Neural progenitor cell (in vitro differentiated cells): Measurements from ENCODE around the gene CRYBG3. TPM values are rescaled to one million over a fixed set of nuclear protein-coding genes. Genes with fewer than 3 reads are reported as not detected.

Experiments
- DNase-seq: peaks from one replicate; pipeline ENCODE4 v3.0.0-alpha.2; 2016; ENCODE audit warnings: low spot score
- H2AFZ ChIP-seq: fragments of 200-600 bp; sonication (generic); replicated peaks from 2 replicates; pipeline ENCODE4 v1.6.1; 2016; ENCODE audit warnings: antibody characterized with exemption
- H3F3A ChIP-seq: fragments of 200-600 bp; sonication (generic); 2 replicates; pipeline ENCODE4 v1.6.1; 2016; ENCODE audit warnings: antibody characterized with exemption, low read depth
- H3K27ac ChIP-seq: fragments of 200-600 bp; sonication (generic); 2 replicates; pipeline ENCODE4 v1.5.1; 2016; ENCODE audit warnings: mild to moderate bottlenecking
- H3K27me3 ChIP-seq: fragments of 200-600 bp; sonication (generic); 2 replicates; pipeline ENCODE4 v1.6.1; 2016; ENCODE audit warnings: mild to moderate bottlenecking, moderate library complexity
- H3K36me3 ChIP-seq: fragments of 200-600 bp; sonication (generic); 2 replicates; pipeline ENCODE4 v1.5.1; 2016
- H3K4me1 ChIP-seq: fragments of 200-600 bp; sonication (generic); 2 replicates; pipeline ENCODE4 v1.6.1; 2016; ENCODE audit warnings: mixed run types
- H3K4me2 ChIP-seq: fragments of 200-600 bp; sonication (generic); 2 replicates; pipeline ENCODE4 v1.6.1; 2016
- H3K4me3 ChIP-seq: fragments of 200-600 bp; sonication (generic); 2 replicates; pipeline ENCODE4 v1.5.1; 2016
- H3K79me2 ChIP-seq: fragments of 200-600 bp; sonication (generic); 2 replicates; pipeline ENCODE4 v1.6.1; 2016; ENCODE audit warnings: low read depth
- H3K9ac ChIP-seq: fragments of 200-600 bp; sonication (generic); 2 replicates; pipeline ENCODE4 v1.6.1; 2016
- H3K9me3 ChIP-seq: fragments of 200-600 bp; sonication (generic); 2 replicates; pipeline ENCODE4 v1.5.1; 2016; ENCODE audit warnings: low read depth
- H4K20me1 ChIP-seq: fragments of 200-600 bp; sonication (generic); 2 replicates; pipeline ENCODE4 v1.6.1; 2016; ENCODE audit warnings: low read depth
- H3K27ac Mint-ChIP-seq: 3 replicates; pipeline ENCODE4 v1.8.0; 2021; ENCODE audit warnings: mixed read lengths
- H3K27me3 Mint-ChIP-seq: 2 replicates; pipeline ENCODE4 v1.8.0; 2022; ENCODE audit warnings: low read depth, mild to moderate bottlenecking, inconsistent platforms, moderate library complexity, mixed read lengths; ENCODE audit not compliant: insufficient read depth
- H3K36me3 Mint-ChIP-seq: 3 replicates; pipeline ENCODE4 v1.8.0; 2021; ENCODE audit warnings: mixed read lengths
- H3K4me1 Mint-ChIP-seq: 3 replicates; pipeline ENCODE4 v1.8.0; 2021; ENCODE audit warnings: mixed read lengths
- H3K4me3 Mint-ChIP-seq: 3 replicates; pipeline ENCODE4 v1.8.0; 2021; ENCODE audit warnings: mild to moderate bottlenecking, moderate library complexity, mixed read lengths
- H3K9me3 Mint-ChIP-seq: 3 replicates; pipeline ENCODE4 v1.8.0; 2020; ENCODE audit warnings: mixed read lengths
- EZH2 ChIP-seq: fragments of 200-600 bp; sonication (generic); IDR thresholded peaks from 2 replicates; pipeline ENCODE4 v1.6.1; 2017; ENCODE audit warnings: antibody characterized with exemption, mild to moderate bottlenecking, moderate library complexity
- EZH2phosphoT487 ChIP-seq: fragments of 200-600 bp; sonication (generic); IDR thresholded peaks from 2 replicates; pipeline ENCODE4 v1.6.1; 2017; ENCODE audit warnings: antibody characterized with exemption
- total RNA-seq: library from RNA; depleted of rRNA; stranded (reverse); fragments of >200 nt; gene quantifications from 2 replicates; pipeline ENCODE4 v1.2.3, GENCODE V29; 2015; ENCODE audit warnings: low replicate concordance
- TF ChIP-seq, protein P1 (sequence below): fragments of 200-600 bp; sonication (generic); IDR thresholded peaks from 2 replicates; pipeline ENCODE4 v1.5.1; 2017; ENCODE audit warnings: antibody characterized with exemption, mild to moderate bottlenecking

Gene CRYBG3
- total RNA-seq, 1 donor from 2014 or later = 12.3 TPM

DNA sequence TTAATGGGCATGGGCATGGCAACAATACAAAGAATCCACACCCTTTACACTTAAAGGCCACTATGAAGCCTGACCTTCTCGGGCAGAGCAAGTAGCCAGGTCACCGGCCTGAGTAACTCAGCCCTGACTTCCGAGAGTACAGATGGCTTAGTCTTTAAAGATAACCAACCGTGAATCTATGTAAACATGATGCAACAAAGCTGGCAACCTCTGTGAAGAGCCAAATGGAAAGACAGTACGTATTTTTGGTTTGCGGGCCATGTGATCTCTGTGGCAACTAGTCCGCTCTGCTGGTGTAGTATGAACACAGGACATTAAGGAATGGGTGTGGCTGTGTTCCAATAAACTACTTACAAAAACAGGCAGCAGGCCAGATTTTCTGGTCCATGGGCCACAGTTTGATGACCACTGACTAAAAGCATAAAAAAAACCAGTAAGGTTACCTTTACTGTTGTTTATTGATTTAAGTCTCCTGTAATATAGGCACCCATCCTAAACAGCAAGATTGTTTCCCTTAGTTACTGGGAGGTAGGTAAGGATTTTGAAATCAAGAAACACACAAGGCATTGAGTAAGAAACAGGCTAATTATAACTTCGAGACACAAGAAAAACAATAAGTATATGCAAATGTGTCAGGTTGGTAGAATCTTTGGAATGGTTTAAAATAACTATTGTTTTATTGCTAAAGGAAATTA lies 136.0 kb downstream of the CRYBG3 start:
- DNase-seq = no peak
- H3K9ac ChIP-seq = no peak overlapping the region
- no peaks in the 10 kb centered on the region for H3K9me3 Mint-ChIP-seq
- H3F3A ChIP-seq = no peaks in the 10 kb centered on the region
- no peaks in the 10 kb centered on the region for H3K4me1 Mint-ChIP-seq
- no peaks in the 10 kb centered on the region for H4K20me1 ChIP-seq
- H2AFZ ChIP-seq = no peak overlapping the region
- no peaks in the 10 kb centered on the region for H3K27me3 Mint-ChIP-seq
- H3K4me3 ChIP-seq = no peak overlapping the region
- H3K27me3 ChIP-seq = no peaks in the 10 kb centered on the region
- H3K79me2 ChIP-seq = no peaks in the 10 kb centered on the region
- H3K4me1 ChIP-seq = no peaks in the 10 kb centered on the region
- H3K36me3 ChIP-seq = no peaks in the 10 kb centered on the region
- no peaks in the 10 kb centered on the region for H3K9me3 ChIP-seq
- H3K27ac ChIP-seq = no peak overlapping the region
- H3K36me3 Mint-ChIP-seq = no peaks in the 10 kb centered on the region
- TF ChIP-seq EZH2phosphoT487 (no peak), EZH2 (no peak)
- TF ChIP-seq, protein P1, sequence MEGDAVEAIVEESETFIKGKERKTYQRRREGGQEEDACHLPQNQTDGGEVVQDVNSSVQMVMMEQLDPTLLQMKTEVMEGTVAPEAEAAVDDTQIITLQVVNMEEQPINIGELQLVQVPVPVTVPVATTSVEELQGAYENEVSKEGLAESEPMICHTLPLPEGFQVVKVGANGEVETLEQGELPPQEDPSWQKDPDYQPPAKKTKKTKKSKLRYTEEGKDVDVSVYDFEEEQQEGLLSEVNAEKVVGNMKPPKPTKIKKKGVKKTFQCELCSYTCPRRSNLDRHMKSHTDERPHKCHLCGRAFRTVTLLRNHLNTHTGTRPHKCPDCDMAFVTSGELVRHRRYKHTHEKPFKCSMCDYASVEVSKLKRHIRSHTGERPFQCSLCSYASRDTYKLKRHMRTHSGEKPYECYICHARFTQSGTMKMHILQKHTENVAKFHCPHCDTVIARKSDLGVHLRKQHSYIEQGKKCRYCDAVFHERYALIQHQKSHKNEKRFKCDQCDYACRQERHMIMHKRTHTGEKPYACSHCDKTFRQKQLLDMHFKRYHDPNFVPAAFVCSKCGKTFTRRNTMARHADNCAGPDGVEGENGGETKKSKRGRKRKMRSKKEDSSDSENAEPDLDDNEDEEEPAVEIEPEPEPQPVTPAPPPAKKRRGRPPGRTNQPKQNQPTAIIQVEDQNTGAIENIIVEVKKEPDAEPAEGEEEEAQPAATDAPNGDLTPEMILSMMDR = no peak
- no peak overlapping the region for H3K27ac Mint-ChIP-seq
- H3K4me2 ChIP-seq = no peak overlapping the region
- no peak overlapping the region for H3K4me3 Mint-ChIP-seq

DNA sequence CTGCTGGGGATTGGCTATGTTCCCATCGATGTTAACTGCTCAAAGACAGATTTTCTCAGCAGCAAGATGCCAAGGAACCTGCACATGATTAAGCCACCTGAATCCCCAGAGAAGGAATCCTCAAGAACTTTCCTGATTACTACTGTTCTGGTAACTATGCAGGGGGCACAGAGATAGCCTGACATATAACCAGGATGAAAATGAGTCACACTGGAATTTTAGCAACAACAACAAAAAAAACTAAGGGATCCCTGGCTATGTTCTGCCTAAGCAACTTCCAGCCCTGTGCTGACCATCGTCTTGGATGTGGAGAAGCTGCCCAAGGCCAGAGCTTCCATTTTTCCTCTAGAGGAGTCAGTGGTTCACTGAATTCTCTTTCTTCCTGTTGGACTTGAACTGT lies 136.6 kb downstream of the CRYBG3 start:
- H2AFZ ChIP-seq = no peak overlapping the region
- TF ChIP-seq EZH2 (no peak), EZH2phosphoT487 (no peak)
- TF ChIP-seq, protein P1 = no peak

DNA sequence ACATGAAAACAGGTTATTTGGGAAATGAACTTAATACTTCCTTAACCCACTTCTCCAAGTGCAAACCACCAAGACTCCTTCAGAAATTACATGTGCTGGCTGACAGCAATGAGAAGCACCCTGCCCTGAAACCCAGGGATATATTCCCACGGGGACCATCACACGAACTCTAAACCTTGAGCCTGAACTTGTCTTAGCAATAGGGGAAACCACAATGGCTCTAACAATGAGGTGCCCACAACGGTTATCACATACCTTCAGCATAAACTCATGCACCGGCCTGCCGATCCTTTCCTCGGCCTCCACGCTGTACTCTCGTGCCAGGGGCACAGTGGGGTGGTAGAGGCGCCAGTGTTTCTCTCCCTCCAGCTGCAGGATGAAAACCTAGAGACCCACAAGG lies 137.0 kb downstream of the CRYBG3 start:
- Histone ChIP-seq H3K79me2 (no peaks in the 10 kb centered on the region), H3K27me3 (no peaks in the 10 kb centered on the region), H3K4me3 (no peak overlapping the region), H4K20me1 (no peaks in the 10 kb centered on the region), H3K9me3 (no peaks in the 10 kb centered on the region), H3K27ac (no peak overlapping the region), H3K4me1 (no peaks in the 10 kb centered on the region), H3K36me3 (no peaks in the 10 kb centered on the region), H3F3A (no peaks in the 10 kb centered on the region), H3K9ac (no peak overlapping the region), H2AFZ (no peak overlapping the region), H3K4me2 (no peak overlapping the region)
- no peak for DNase-seq
- H3K4me3 Mint-ChIP-seq = no peak overlapping the region
- no peaks in the 10 kb centered on the region for H3K9me3 Mint-ChIP-seq
- no peak overlapping the region for H3K27ac Mint-ChIP-seq
- no peaks in the 10 kb centered on the region for H3K36me3 Mint-ChIP-seq
- H3K4me1 Mint-ChIP-seq = no peaks in the 10 kb centered on the region
- H3K27me3 Mint-ChIP-seq = no peaks in the 10 kb centered on the region
- TF ChIP-seq EZH2phosphoT487 (no peak), EZH2 (no peak)

More for the DNA sequence above, 136.6 kb downstream of the CRYBG3 start:
- no peaks in the 10 kb centered on the region for H3K4me1 Mint-ChIP-seq
- Histone ChIP-seq H3F3A (no peaks in the 10 kb centered on the region), H3K36me3 (no peaks in the 10 kb centered on the region), H4K20me1 (no peaks in the 10 kb centered on the region), H3K27ac (no peak overlapping the region), H3K79me2 (no peaks in the 10 kb centered on the region), H3K4me1 (no peaks in the 10 kb centered on the region), H3K27me3 (no peaks in the 10 kb centered on the region), H3K9ac (no peak overlapping the region), H3K9me3 (no peaks in the 10 kb centered on the region), H3K4me3 (no peak overlapping the region), H3K4me2 (no peak overlapping the region)
- no peaks in the 10 kb centered on the region for H3K9me3 Mint-ChIP-seq
- H3K27ac Mint-ChIP-seq = no peak overlapping the region
- no peaks in the 10 kb centered on the region for H3K36me3 Mint-ChIP-seq
- DNase-seq = no peak
- no peaks in the 10 kb centered on the region for H3K27me3 Mint-ChIP-seq
- no peak overlapping the region for H3K4me3 Mint-ChIP-seq

DNA sequence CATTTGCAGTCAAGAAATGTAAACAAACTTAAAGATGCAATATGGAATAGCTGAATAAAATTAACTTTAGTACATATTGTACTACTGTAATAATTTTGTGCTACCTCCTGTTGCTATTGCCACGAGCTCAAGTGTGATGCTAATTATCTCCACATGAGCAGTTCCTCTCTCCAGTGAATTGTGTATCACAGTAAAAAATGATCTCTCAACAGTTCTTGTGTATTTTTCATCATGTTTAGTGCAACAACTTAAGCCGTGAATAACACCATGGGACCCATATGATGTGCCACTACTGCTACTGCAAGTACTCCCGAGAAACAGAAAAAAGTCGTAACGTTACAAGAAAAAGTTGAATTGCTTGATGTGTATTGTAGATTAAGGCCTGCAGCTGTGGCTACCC lies 138.1 kb downstream of the CRYBG3 start:
- Histone ChIP-seq H3K27ac (no peak overlapping the region), H3K79me2 (no peaks in the 10 kb centered on the region), H2AFZ (no peak overlapping the region), H3K27me3 (no peaks in the 10 kb centered on the region), H3K4me2 (no peak overlapping the region), H3K9ac (no peak overlapping the region), H3K4me3 (no peak overlapping the region), H3F3A (no peaks in the 10 kb centered on the region), H3K9me3 (no peaks in the 10 kb centered on the region), H3K4me1 (no peaks in the 10 kb centered on the region), H3K36me3 (no peaks in the 10 kb centered on the region), H4K20me1 (no peaks in the 10 kb centered on the region)
- Mint-ChIP-seq H3K4me1 (no peaks in the 10 kb centered on the region), H3K27me3 (no peaks in the 10 kb centered on the region), H3K4me3 (no peak overlapping the region), H3K27ac (no peak overlapping the region), H3K36me3 (peaks cover 5% of the 10 kb centered on the region), H3K9me3 (no peaks in the 10 kb centered on the region)
- TF ChIP-seq, protein P1 = no peak
- no peak for TF ChIP-seq EZH2
- no peak for TF ChIP-seq EZH2phosphoT487
- no peak for DNase-seq
